HG03175 (cell line): Measurements from ENCODE around the gene MYMK.
"Not testable (repeated sequence)": the region's sequence is repeated elsewhere in the genome, so short reads cannot be mapped to it uniquely, and the experiment has no call there.

Experiments
- ATAC-seq: cut with Tn5 transposase; IDR thresholded peaks from one replicate; pipeline ENCODE4 v1.9.1; 2021; ENCODE audit warnings: mild to moderate bottlenecking, moderate library complexity; ENCODE audit not compliant: unreplicated experiment

Gene MYMK

GRCh38 chr9:133524679-133525228, at the start of gene MYMK:
MYMK (minus strand) TSS chr9:133524959; CDS start chr9:133524844, 115 bp downstream.
- ATAC-seq, result no peak

- ATAC-seq, result no peak
These were observed 49.2 kb upstream of the MYMK start for GRCh38 chr9:133573791-133574515.

- ATAC-seq, result no peak
These were observed 48.1 kb upstream of the MYMK start for GRCh38 chr9:133572821-133573361.

GRCh38 chr9:133571896-133572595, 47.3 kb upstream of the MYMK start:
- no peak for ATAC-seq

GRCh38 chr9:133571391-133571890, 46.7 kb upstream of the MYMK start:
- ATAC-seq, result no peak

- ATAC-seq, result no peak
These were observed 45.9 kb upstream of the MYMK start for GRCh38 chr9:133570691-133571080.

GRCh38 chr9:133569891-133570690, 45.3 kb upstream of the MYMK start:
- ATAC-seq, result no peak

- ATAC-seq, result no peak
These were observed 44.5 kb upstream of the MYMK start for GRCh38 chr9:133569121-133569785.

- ATAC-seq, result no peak
These were observed 43.4 kb upstream of the MYMK start for GRCh38 chr9:133568186-133568585.

GRCh38 chr9:133566817-133567216, 42.1 kb upstream of the MYMK start:
- ATAC-seq, result no peak

GRCh38 chr9:133566382-133566781, 41.6 kb upstream of the MYMK start:
- ATAC-seq, result no peak

- no peak for ATAC-seq
These were observed 39.8 kb upstream of the MYMK start for GRCh38 chr9:133564451-133565116.

GRCh38 chr9:133563814-133564213, 39.1 kb upstream of the MYMK start:
- ATAC-seq, result not testable (repeated sequence)

GRCh38 chr9:133563291-133563796, 38.6 kb upstream of the MYMK start:
- ATAC-seq, result no peak

- ATAC-seq, result no peak
These were observed 38.0 kb upstream of the MYMK start for GRCh38 chr9:133562611-133563290.

GRCh38 chr9:133561976-133562554, 37.3 kb upstream of the MYMK start:
- no peak for ATAC-seq

GRCh38 chr9:133560944-133561343, 36.2 kb upstream of the MYMK start:
- no peak for ATAC-seq

GRCh38 chr9:133560311-133560710, 35.6 kb upstream of the MYMK start:
- no peak for ATAC-seq
